ENCODE data around the gene CCDC74B.
"Not testable (repeated sequence)": the region's sequence is repeated elsewhere in the genome, so short reads cannot be mapped to it uniquely, and the experiment has no call there.

CCDC74B gene

GRCh38 chr2:130165293-130166016 lies 20.5 kb upstream of the CCDC74B start:
- peaks cover 16 to 25% of the 10 kb centered on the region in 2 donors for H3K36me3 ChIP-seq (ENCODE audit: control insufficient read depth in 2 of 2, insufficient read depth in 2 of 2, low read length in 2 of 2)
- H3K9ac ChIP-seq (ENCODE audit: low read length in 2 of 2): no peak overlapping the region

GRCh38 chr2:130162968-130163367 lies 18.1 kb upstream of the CCDC74B start:
- Histone ChIP-seq H3K36me3 (ENCODE audit: control insufficient read depth in 2 of 2, insufficient read depth in 2 of 2, low read length in 2 of 2) (peaks cover 12 to 28% of the 10 kb centered on the region in 2 donors), H3K4me3 (ENCODE audit: low read length in 2 of 2) (no peak overlapping the region), H3K27ac (ENCODE audit: low read length) (no peak overlapping the region), H3K27me3 (ENCODE audit: control insufficient read depth in 1 of 2, insufficient read depth in 2 of 2, low read length in 2 of 2) (no peaks in the 10 kb centered on the region), H3K9ac (ENCODE audit: low read length in 2 of 2) (no peak overlapping the region), H3K4me1 (ENCODE audit: control insufficient read depth, insufficient read depth, low read length) (no peaks in the 10 kb centered on the region), H3K9me3 (ENCODE audit: control insufficient read depth in 2 of 2, low read length in 2 of 2) (no peaks in the 10 kb centered on the region)

More at GRCh38 chr2:130165293-130166016, 20.5 kb upstream of the CCDC74B start:
- Histone ChIP-seq H3K9me3 (ENCODE audit: control insufficient read depth in 2 of 2, low read length in 2 of 2) (no peaks in the 10 kb centered on the region), H3K4me3 (ENCODE audit: low read length in 2 of 2) (no peak overlapping the region), H3K27ac (ENCODE audit: low read length) (no peak overlapping the region), H3K4me1 (ENCODE audit: control insufficient read depth, insufficient read depth, low read length) (no peaks in the 10 kb centered on the region), H3K27me3 (ENCODE audit: control insufficient read depth in 1 of 2, insufficient read depth in 2 of 2, low read length in 2 of 2) (no peaks in the 10 kb centered on the region)

GRCh38 chr2:130162486-130162885 lies 17.6 kb upstream of the CCDC74B start:
- H3K36me3 ChIP-seq (ENCODE audit: control insufficient read depth in 2 of 2, insufficient read depth in 2 of 2, low read length in 2 of 2): peaks cover 8 to 28% of the 10 kb centered on the region in 2 donors
- H3K27me3 ChIP-seq (ENCODE audit: control insufficient read depth in 1 of 2, insufficient read depth in 2 of 2, low read length in 2 of 2); H3K9ac ChIP-seq (ENCODE audit: low read length in 2 of 2); H3K4me1 ChIP-seq (ENCODE audit: control insufficient read depth, insufficient read depth, low read length); H3K4me3 ChIP-seq (ENCODE audit: low read length in 2 of 2); H3K9me3 ChIP-seq (ENCODE audit: control insufficient read depth in 2 of 2, low read length in 2 of 2); H3K27ac ChIP-seq (ENCODE audit: low read length): not testable (repeated sequence)

- H3K27ac ChIP-seq (ENCODE audit: low read length); H3K4me1 ChIP-seq (ENCODE audit: control insufficient read depth, insufficient read depth, low read length); H3K9me3 ChIP-seq (ENCODE audit: control insufficient read depth in 2 of 2, low read length in 2 of 2); H3K27me3 ChIP-seq (ENCODE audit: control insufficient read depth in 1 of 2, insufficient read depth in 2 of 2, low read length in 2 of 2); H3K9ac ChIP-seq (ENCODE audit: low read length in 2 of 2); H3K4me3 ChIP-seq (ENCODE audit: low read length in 2 of 2): not testable (repeated sequence)
- peaks cover 5 to 20% of the 10 kb centered on the region in 2 donors for H3K36me3 ChIP-seq (ENCODE audit: control insufficient read depth in 2 of 2, insufficient read depth in 2 of 2, low read length in 2 of 2)
Measured at GRCh38 chr2:130160838-130161705, 16.2 kb upstream of the CCDC74B start.

GRCh38 chr2:130160131-130160530 lies 15.2 kb upstream of the CCDC74B start:
- no peak overlapping the region for H3K4me3 ChIP-seq (ENCODE audit: low read length in 2 of 2)
- H3K9me3 ChIP-seq (ENCODE audit: control insufficient read depth in 2 of 2, low read length in 2 of 2): no peaks in the 10 kb centered on the region
- H3K27ac ChIP-seq (ENCODE audit: low read length): no peak overlapping the region
- no peaks in the 10 kb centered on the region for H3K4me1 ChIP-seq (ENCODE audit: control insufficient read depth, insufficient read depth, low read length)
- no peak overlapping the region for H3K9ac ChIP-seq (ENCODE audit: low read length in 2 of 2)
- H3K36me3 ChIP-seq (ENCODE audit: control insufficient read depth in 2 of 2, insufficient read depth in 2 of 2, low read length in 2 of 2): peaks cover 5 to 16% of the 10 kb centered on the region in 2 donors
- no peaks in the 10 kb centered on the region for H3K27me3 ChIP-seq (ENCODE audit: control insufficient read depth in 1 of 2, insufficient read depth in 2 of 2, low read length in 2 of 2)

- not testable (repeated sequence) for H3K27me3 ChIP-seq (ENCODE audit: control insufficient read depth in 1 of 2, insufficient read depth in 2 of 2, low read length in 2 of 2); H3K9ac ChIP-seq (ENCODE audit: low read length in 2 of 2); H3K27ac ChIP-seq (ENCODE audit: low read length); H3K4me3 ChIP-seq (ENCODE audit: low read length in 2 of 2); H3K9me3 ChIP-seq (ENCODE audit: control insufficient read depth in 2 of 2, low read length in 2 of 2); H3K4me1 ChIP-seq (ENCODE audit: control insufficient read depth, insufficient read depth, low read length)
- peaks cover 5 to 14% of the 10 kb centered on the region in 2 donors for H3K36me3 ChIP-seq (ENCODE audit: control insufficient read depth in 2 of 2, insufficient read depth in 2 of 2, low read length in 2 of 2)
Measured at GRCh38 chr2:130159376-130159775, 14.5 kb upstream of the CCDC74B start.

- no peak overlapping the region for H3K4me3 ChIP-seq (ENCODE audit: low read length in 2 of 2)
- no peaks in the 10 kb centered on the region for H3K27me3 ChIP-seq (ENCODE audit: control insufficient read depth in 1 of 2, insufficient read depth in 2 of 2, low read length in 2 of 2)
- no peak overlapping the region for H3K9ac ChIP-seq (ENCODE audit: low read length in 2 of 2)
- peaks cover 5 to 13% of the 10 kb centered on the region in 2 donors for H3K36me3 ChIP-seq (ENCODE audit: control insufficient read depth in 2 of 2, insufficient read depth in 2 of 2, low read length in 2 of 2)
- H3K4me1 ChIP-seq (ENCODE audit: control insufficient read depth, insufficient read depth, low read length): no peaks in the 10 kb centered on the region
- H3K9me3 ChIP-seq (ENCODE audit: control insufficient read depth in 2 of 2, low read length in 2 of 2): no peaks in the 10 kb centered on the region
- H3K27ac ChIP-seq (ENCODE audit: low read length): no peak overlapping the region
Measured at GRCh38 chr2:130158631-130159030, 13.7 kb upstream of the CCDC74B start.

- peaks cover 6 to 16% of the 10 kb centered on the region in 2 donors for H3K36me3 ChIP-seq (ENCODE audit: control insufficient read depth in 2 of 2, insufficient read depth in 2 of 2, low read length in 2 of 2)
- not testable (repeated sequence) for H3K4me3 ChIP-seq (ENCODE audit: low read length in 2 of 2); H3K4me1 ChIP-seq (ENCODE audit: control insufficient read depth, insufficient read depth, low read length); H3K27me3 ChIP-seq (ENCODE audit: control insufficient read depth in 1 of 2, insufficient read depth in 2 of 2, low read length in 2 of 2); H3K9ac ChIP-seq (ENCODE audit: low read length in 2 of 2); H3K9me3 ChIP-seq (ENCODE audit: control insufficient read depth in 2 of 2, low read length in 2 of 2); H3K27ac ChIP-seq (ENCODE audit: low read length)
Measured at GRCh38 chr2:130157825-130158514, 13.1 kb upstream of the CCDC74B start.

GRCh38 chr2:130157354-130157753 lies 12.4 kb upstream of the CCDC74B start:
- H3K9me3 ChIP-seq (ENCODE audit: control insufficient read depth in 2 of 2, low read length in 2 of 2); H3K4me1 ChIP-seq (ENCODE audit: control insufficient read depth, insufficient read depth, low read length); H3K27ac ChIP-seq (ENCODE audit: low read length); H3K9ac ChIP-seq (ENCODE audit: low read length in 2 of 2); H3K4me3 ChIP-seq (ENCODE audit: low read length in 2 of 2); H3K27me3 ChIP-seq (ENCODE audit: control insufficient read depth in 1 of 2, insufficient read depth in 2 of 2, low read length in 2 of 2): not testable (repeated sequence)
- peaks cover 5 to 12% of the 10 kb centered on the region in 2 donors for H3K36me3 ChIP-seq (ENCODE audit: control insufficient read depth in 2 of 2, insufficient read depth in 2 of 2, low read length in 2 of 2)

- Histone ChIP-seq H3K4me3 (ENCODE audit: low read length in 2 of 2) (no peak overlapping the region), H3K9ac (ENCODE audit: low read length in 2 of 2) (no peak overlapping the region), H3K27ac (ENCODE audit: low read length) (no peak overlapping the region), H3K9me3 (ENCODE audit: control insufficient read depth in 2 of 2, low read length in 2 of 2) (no peaks in the 10 kb centered on the region), H3K27me3 (ENCODE audit: control insufficient read depth in 1 of 2, insufficient read depth in 2 of 2, low read length in 2 of 2) (no peaks in the 10 kb centered on the region), H3K36me3 (ENCODE audit: control insufficient read depth in 2 of 2, insufficient read depth in 2 of 2, low read length in 2 of 2) (peaks cover 5 to 13% of the 10 kb centered on the region in 2 donors), H3K4me1 (ENCODE audit: control insufficient read depth, insufficient read depth, low read length) (no peaks in the 10 kb centered on the region)
Measured at GRCh38 chr2:130156624-130157004, 11.7 kb upstream of the CCDC74B start.
